Measurements from ENCODE around the gene FOXK1. TPM values are rescaled to one million over a fixed set of nuclear protein-coding genes. Genes with fewer than 3 reads are reported as not detected.

Gene FOXK1
- total RNA-seq, 5 donors from 2014 or later (not counting 1 experiment from before 2014, with no cell fraction given) = 63.9 to 79.7 (median 74.2) TPM

- no peaks in the 10 kb centered on the region for H3K27me3 Mint-ChIP-seq
- peak overlapping the region in 1 of 2 donors; percentile 72 for H3K27ac Mint-ChIP-seq
- Histone ChIP-seq H3K27me3 (replicated peaks in 1 of 2; ENCODE audit: control insufficient read depth in 2 of 2, extremely low read depth in 1 of 2, insufficient read depth in 2 of 2, low read length in 1 of 2) (no peaks in the 10 kb centered on the region), H3K27ac (ENCODE audit: low read length) (no peak overlapping the region), H3K36me3 (ENCODE audit: control insufficient read depth in 2 of 2, extremely low read depth in 1 of 2, insufficient read depth in 1 of 2, low read length in 1 of 2) (peaks cover 6 to 51% of the 10 kb centered on the region in 2 donors), H3K9me3 (no peaks in the 10 kb centered on the region), H3K4me3 (ENCODE audit: control insufficient read depth in 1 of 2, extremely low read depth in 1 of 2, low read length in 1 of 2) (no peak overlapping the region), H3K4me1 (ENCODE audit: control insufficient read depth in 1 of 2, extremely low read depth in 1 of 2, insufficient read depth in 2 of 2, low read length in 2 of 2) (peaks cover 3 to 31% of the 10 kb centered on the region in 2 experiments)
- WGBS (ENCODE audit: insufficient coverage) = 26% methylated on average over 18 of the region's 31 CpGs
- DNase-seq = peak; percentile 63 to 90 (median 83)
- CTCF ChIA-PET = interaction anchor here (0.6 to 1.5 kb wide), 4 partner anchors 70 to 146 kb away, joined by 3 to 4 read pairs (median 4); no protein-coding TSS in a partner anchor
- ATAC-seq (replicated peaks in 1 of 4) = peak; percentile 91 to 97 (median 96)
- H3K36me3 Mint-ChIP-seq = peaks cover 6% of the 10 kb centered on the region
- H3K4me3 Mint-ChIP-seq = no peak overlapping the region
- POLR2A ChIA-PET = no interaction called here
- peaks cover 11 to 27% (median 24%) of the 10 kb centered on the region in 3 donors for H3K4me1 Mint-ChIP-seq
- no peaks in the 10 kb centered on the region for H3K9me3 Mint-ChIP-seq
These were observed 71.7 kb downstream of the FOXK1 start for GRCh38 chr7:4753598-4754432.

GRCh38 chr7:4754433-4755010 is 72.4 kb downstream of the FOXK1 start:
- no peak overlapping the region for H3K27ac Mint-ChIP-seq

GRCh38 chr7:4755045-4755444 is 73.0 kb downstream of the FOXK1 start:
- Histone ChIP-seq H3K36me3 (ENCODE audit: control insufficient read depth in 2 of 2, extremely low read depth in 1 of 2, insufficient read depth in 1 of 2, low read length in 1 of 2) (peaks cover 8 to 61% of the 10 kb centered on the region in 2 donors), H3K27me3 (replicated peaks in 1 of 2; ENCODE audit: control insufficient read depth in 2 of 2, extremely low read depth in 1 of 2, insufficient read depth in 2 of 2, low read length in 1 of 2) (no peaks in the 10 kb centered on the region), H3K9me3 (no peaks in the 10 kb centered on the region), H3K27ac (ENCODE audit: low read length) (no peak overlapping the region), H3K4me3 (ENCODE audit: control insufficient read depth in 1 of 2, extremely low read depth in 1 of 2, low read length in 1 of 2) (no peak overlapping the region), H3K4me1 (ENCODE audit: control insufficient read depth in 1 of 2, extremely low read depth in 1 of 2, insufficient read depth in 2 of 2, low read length in 2 of 2) (peaks cover 3 to 19% of the 10 kb centered on the region in 2 experiments)
- Mint-ChIP-seq H3K9me3 (no peaks in the 10 kb centered on the region), H3K27me3 (no peaks in the 10 kb centered on the region), H3K36me3 (peaks cover 10% of the 10 kb centered on the region), H3K4me3 (no peak overlapping the region), H3K27ac (no peak overlapping the region), H3K4me1 (peaks cover 5 to 20% (median 20%) of the 10 kb centered on the region in 3 donors)
- 95% methylated on average over 17 of the region's 24 CpGs for WGBS (ENCODE audit: insufficient coverage)
- CTCF ChIA-PET = interaction anchor here (0.6 to 1.5 kb wide), 5 partner anchors 8 to 147 kb away, joined by 3 to 4 read pairs (median 4); no protein-coding TSS in a partner anchor
- POLR2A ChIA-PET = no interaction called here
- ATAC-seq (replicated peaks in 1 of 4) = no peak
- DNase-seq = no peak

More at GRCh38 chr7:4754433-4755010, 72.4 kb downstream of the FOXK1 start:
- H3K4me1 Mint-ChIP-seq = peaks cover 5 to 22% (median 20%) of the 10 kb centered on the region in 3 donors
- Histone ChIP-seq H3K4me3 (ENCODE audit: control insufficient read depth in 1 of 2, extremely low read depth in 1 of 2, low read length in 1 of 2) (no peak overlapping the region), H3K36me3 (ENCODE audit: control insufficient read depth in 2 of 2, extremely low read depth in 1 of 2, insufficient read depth in 1 of 2, low read length in 1 of 2) (peaks cover 6 to 56% of the 10 kb centered on the region in 2 donors), H3K9me3 (no peaks in the 10 kb centered on the region), H3K27ac (ENCODE audit: low read length) (no peak overlapping the region), H3K27me3 (replicated peaks in 1 of 2; ENCODE audit: control insufficient read depth in 2 of 2, extremely low read depth in 1 of 2, insufficient read depth in 2 of 2, low read length in 1 of 2) (no peaks in the 10 kb centered on the region), H3K4me1 (ENCODE audit: control insufficient read depth in 1 of 2, extremely low read depth in 1 of 2, insufficient read depth in 2 of 2, low read length in 2 of 2) (peaks cover 3 to 24% of the 10 kb centered on the region in 2 experiments)
- no peak for DNase-seq
- H3K9me3 Mint-ChIP-seq = no peaks in the 10 kb centered on the region
- H3K36me3 Mint-ChIP-seq = peaks cover 6% of the 10 kb centered on the region
- POLR2A ChIA-PET = no interaction called here
- H3K4me3 Mint-ChIP-seq = no peak overlapping the region
- CTCF ChIA-PET = interaction anchor here (0.6 to 1.5 kb wide), 5 partner anchors 71 to 147 kb away, joined by 3 to 4 read pairs (median 4); no protein-coding TSS in a partner anchor
- 95% methylated on average over 35 of the region's 36 CpGs for WGBS (ENCODE audit: insufficient coverage)
- no peak for ATAC-seq (replicated peaks in 1 of 4)
- no peaks in the 10 kb centered on the region for H3K27me3 Mint-ChIP-seq

- ChIA-PET CTCF (no interaction called here), POLR2A (no interaction called here)
- WGBS (ENCODE audit: insufficient coverage) = over 99% methylated on average over 17 of the region's 19 CpGs
- H3K4me3 ChIP-seq (ENCODE audit: control insufficient read depth in 1 of 2, extremely low read depth in 1 of 2, low read length in 1 of 2) = no peak overlapping the region
- peaks cover 5 to 12% (median 11%) of the 10 kb centered on the region in 3 donors for H3K4me1 Mint-ChIP-seq
- no peaks in the 10 kb centered on the region for H3K9me3 Mint-ChIP-seq
- peaks cover 25% of the 10 kb centered on the region for H3K36me3 Mint-ChIP-seq
- H3K27ac Mint-ChIP-seq = no peak overlapping the region
- no peak overlapping the region for H3K4me3 Mint-ChIP-seq
- H3K27me3 Mint-ChIP-seq = no peaks in the 10 kb centered on the region
- DNase-seq = no peak
- peaks cover 24 to 80% of the 10 kb centered on the region in 2 donors for H3K36me3 ChIP-seq (ENCODE audit: control insufficient read depth in 2 of 2, extremely low read depth in 1 of 2, insufficient read depth in 1 of 2, low read length in 1 of 2)
- ATAC-seq (replicated peaks in 1 of 4) = no peak
- peaks cover 3 to 15% of the 10 kb centered on the region in 2 experiments for H3K4me1 ChIP-seq (ENCODE audit: control insufficient read depth in 1 of 2, extremely low read depth in 1 of 2, insufficient read depth in 2 of 2, low read length in 2 of 2)
- no peak overlapping the region for H3K27ac ChIP-seq (ENCODE audit: low read length)
- H3K27me3 ChIP-seq (replicated peaks in 1 of 2; ENCODE audit: control insufficient read depth in 2 of 2, extremely low read depth in 1 of 2, insufficient read depth in 2 of 2, low read length in 1 of 2) = no peaks in the 10 kb centered on the region
- no peaks in the 10 kb centered on the region for H3K9me3 ChIP-seq
These were observed 76.0 kb downstream of the FOXK1 start for GRCh38 chr7:4758111-4758510.

GRCh38 chr7:4758791-4759190 is 76.7 kb downstream of the FOXK1 start:
- Histone ChIP-seq H3K27me3 (replicated peaks in 1 of 2; ENCODE audit: control insufficient read depth in 2 of 2, extremely low read depth in 1 of 2, insufficient read depth in 2 of 2, low read length in 1 of 2) (no peaks in the 10 kb centered on the region), H3K9me3 (no peaks in the 10 kb centered on the region), H3K4me1 (ENCODE audit: control insufficient read depth in 1 of 2, extremely low read depth in 1 of 2, insufficient read depth in 2 of 2, low read length in 2 of 2) (peaks cover under 1 to 8% of the 10 kb centered on the region in 2 experiments), H3K27ac (ENCODE audit: low read length) (no peak overlapping the region), H3K4me3 (ENCODE audit: control insufficient read depth in 1 of 2, extremely low read depth in 1 of 2, low read length in 1 of 2) (no peak overlapping the region), H3K36me3 (ENCODE audit: control insufficient read depth in 2 of 2, extremely low read depth in 1 of 2, insufficient read depth in 1 of 2, low read length in 1 of 2) (peaks cover 31 to 87% of the 10 kb centered on the region in 2 donors)
- Mint-ChIP-seq H3K4me3 (no peak overlapping the region), H3K27me3 (no peaks in the 10 kb centered on the region), H3K36me3 (peaks cover 25% of the 10 kb centered on the region), H3K4me1 (peaks cover 1 to 5% (median 5%) of the 10 kb centered on the region in 3 donors), H3K27ac (no peak overlapping the region), H3K9me3 (no peaks in the 10 kb centered on the region)
- CTCF ChIA-PET = no interaction called here
- DNase-seq = no peak
- POLR2A ChIA-PET = no interaction called here
- no peak for ATAC-seq (replicated peaks in 1 of 4)
- WGBS (ENCODE audit: insufficient coverage) = 96% methylated on average over 27 of the region's 29 CpGs

GRCh38 chr7:4759211-4759610 is 77.1 kb downstream of the FOXK1 start:
- H3K27ac Mint-ChIP-seq = no peak overlapping the region
- no peaks in the 10 kb centered on the region for H3K9me3 Mint-ChIP-seq
- ChIA-PET CTCF (no interaction called here), POLR2A (no interaction called here)
- no peak overlapping the region for H3K27ac ChIP-seq (ENCODE audit: low read length)
- peaks cover 35 to 89% of the 10 kb centered on the region in 2 donors for H3K36me3 ChIP-seq (ENCODE audit: control insufficient read depth in 2 of 2, extremely low read depth in 1 of 2, insufficient read depth in 1 of 2, low read length in 1 of 2)
- peaks cover 25% of the 10 kb centered on the region for H3K36me3 Mint-ChIP-seq
- H3K4me3 ChIP-seq (ENCODE audit: control insufficient read depth in 1 of 2, extremely low read depth in 1 of 2, low read length in 1 of 2) = no peak overlapping the region
- 99% methylated on average over 34 of the region's 40 CpGs for WGBS (ENCODE audit: insufficient coverage)
- H3K9me3 ChIP-seq = no peaks in the 10 kb centered on the region
- no peak for ATAC-seq (replicated peaks in 1 of 4)
- H3K4me1 ChIP-seq (ENCODE audit: control insufficient read depth in 1 of 2, extremely low read depth in 1 of 2, insufficient read depth in 2 of 2, low read length in 2 of 2) = peaks cover 0 to 4% of the 10 kb centered on the region in 2 experiments
- H3K27me3 Mint-ChIP-seq = no peaks in the 10 kb centered on the region
- H3K4me1 Mint-ChIP-seq = peaks cover 0 to 2% (median 2%) of the 10 kb centered on the region in 3 donors
- DNase-seq = no peak
- H3K27me3 ChIP-seq (replicated peaks in 1 of 2; ENCODE audit: control insufficient read depth in 2 of 2, extremely low read depth in 1 of 2, insufficient read depth in 2 of 2, low read length in 1 of 2) = no peaks in the 10 kb centered on the region
- H3K4me3 Mint-ChIP-seq = no peak overlapping the region

Data from T-cell (primary cell).